HepG2 (cell line): Measurements from ENCODE around the gene SNRPD3. TPM values are rescaled to one million over a fixed set of nuclear protein-coding genes. Genes with fewer than 3 reads are reported as not detected.

Experiments
- ATAC-seq: fragments of 200-7000 bp; cut with Tn5 transposase; 3 replicates; pipeline ENCODE4 v1.9.1; 2020; ENCODE audit warnings: mild to moderate bottlenecking, moderate library complexity
- BruUV-seq: library from RNA; stranded (reverse); fragments of 400-500 nt; replicated peaks from 2 replicates; lab custom pipeline; 2021; lab: Mats Ljungman, UMichigan
- CTCF ChIA-PET: fragments of 300-600 bp; formaldehyde crosslinking; extraction: SDS; loops from one replicate; lab custom pipeline; 2021; ENCODE audit warnings: low total read pairs, inconsistent platforms, low intra/inter-chr PET ratio; lab: Yijun Ruan, JAX
- POLR2A ChIA-PET: fragments of 350-600 bp; sonication (Branson Sonifier 250); formaldehyde crosslinking; loops from one replicate; lab custom pipeline; 2020; ENCODE audit warnings: antibody characterized with exemption, inconsistent platforms; lab: Yijun Ruan, JAX
- DNase-seq: peaks from one replicate; pipeline ENCODE4 v3.0.0-alpha.2; 2015; ENCODE audit warnings: low spot score
- FAIRE-seq: peaks from 3 replicates; lab custom pipeline; 2011; peaks lifted over from hg19 to GRCh38; lab: Jason Lieb, UNC
- H2AFZ ChIP-seq: one replicate; pipeline ENCODE4 v1.6.1; 2011; ENCODE audit warnings: low read length, inconsistent platforms
- H3K27ac ChIP-seq: fragments of 300-600 bp; 3 replicates; pipeline ENCODE4 v1.8.0; 2011; ENCODE audit warnings: mixed run types, mild to moderate bottlenecking, mixed read lengths, low read length, inconsistent platforms; ENCODE audit not compliant: insufficient read depth; ENCODE audit errors: extremely low read length
- H3K27me3 ChIP-seq, 2 experiments: fragments of 200-600 bp in 1 of 2; 2 replicates in 1 of 2; 3 replicates in 1 of 2; pipeline versions ENCODE4 v1.6.0 to v1.8.0; 2011; ENCODE audit warnings: low read length in 2 of 2, mild to moderate bottlenecking in 2 of 2, moderate library complexity in 2 of 2, inconsistent platforms in 1 of 2; ENCODE audit not compliant: insufficient read depth in 2 of 2, control insufficient read depth in 1 of 2
- H3K36me3 ChIP-seq, 2 experiments: fragments of 200-600 bp in 1 of 2; replicated peaks in 1 of 2; 2 replicates in 1 of 2; 3 replicates in 1 of 2; pipeline versions ENCODE4 v1.5.1 to v1.8.0; 2011; ENCODE audit warnings: low read length in 2 of 2, inconsistent platforms in 1 of 2; ENCODE audit not compliant: insufficient read depth in 2 of 2, control insufficient read depth in 1 of 2
- H3K4me1 ChIP-seq: 2 replicates; pipeline ENCODE4 v1.5.1; 2012; ENCODE audit warnings: low read length, inconsistent platforms; ENCODE audit not compliant: insufficient read depth
- H3K4me2 ChIP-seq: 2 replicates; pipeline ENCODE4 v1.6.0; 2011; ENCODE audit warnings: low read depth, low read length, inconsistent platforms
- H3K4me3 ChIP-seq, 3 experiments: fragments of 200-600 bp in 1 of 3; sonication (generic), shearing (Covaris generic) in 1 of 3; replicated peaks in 1 of 3; 2 replicates each; pipeline ENCODE4 v1.5.1; 2011 to 2016; ENCODE audit warnings: low read length in 3 of 3, inconsistent platforms in 2 of 3, low read depth in 2 of 3, mild to moderate bottlenecking in 2 of 3, control low read depth in 1 of 3, mixed read lengths in 1 of 3; ENCODE audit not compliant: insufficient read depth in 1 of 3
- H3K79me2 ChIP-seq: one replicate; pipeline ENCODE4 v1.6.1; 2011; ENCODE audit warnings: low read length, inconsistent platforms; ENCODE audit not compliant: insufficient read depth
- H3K9ac ChIP-seq: 2 replicates; pipeline ENCODE4 v1.6.0; 2011; ENCODE audit warnings: mild to moderate bottlenecking, low read depth, low read length, inconsistent platforms; ENCODE audit not compliant: insufficient read depth
- H3K9me3 ChIP-seq: 2 replicates; pipeline ENCODE4 v1.5.1; 2012; ENCODE audit warnings: mild to moderate bottlenecking, low read length
- H4K20me1 ChIP-seq: 2 replicates; pipeline ENCODE4 v1.6.0; 2011; ENCODE audit warnings: inconsistent platforms, mild to moderate bottlenecking, low read length, moderate library complexity; ENCODE audit not compliant: insufficient read depth
- ELF4 ChIP-seq: sonication (generic); formaldehyde crosslinking; IDR thresholded peaks from 2 replicates; pipeline ENCODE4 v1.5.0; 2020; ENCODE audit warnings: missing genetic modification reagents, mild to moderate bottlenecking, moderate library complexity, borderline replicate concordance
- KLF13 ChIP-seq: sonication (generic); formaldehyde crosslinking; IDR thresholded peaks from 2 replicates; pipeline ENCODE4 v1.4.0; 2020; ENCODE audit warnings: mild to moderate bottlenecking, missing genetic modification reagents
- SALL2 ChIP-seq: sonication (generic); formaldehyde crosslinking; IDR thresholded peaks from 2 replicates; pipeline ENCODE4 v1.8.1; 2023; ENCODE audit warnings: mild to moderate bottlenecking, missing genetic modification reagents, inconsistent platforms
- SRSF9 ChIP-seq: fragments of 200-400 bp; formaldehyde crosslinking; IDR thresholded peaks from 2 replicates; pipeline ENCODE4 v1.6.1; 2018; ENCODE audit warnings: borderline replicate concordance, mild to moderate bottlenecking, low read depth, low read length; ENCODE audit not compliant: insufficient read depth, poor library complexity, severe bottlenecking
- XRCC5 ChIP-seq: fragments of 200-400 bp; formaldehyde crosslinking; optimal IDR thresholded peaks from 2 replicates; pipeline ENCODE3; 2017; ENCODE audit warnings: mild to moderate bottlenecking, low read length
- ZFX ChIP-seq: sonication (generic); formaldehyde crosslinking; IDR thresholded peaks from 2 replicates; pipeline ENCODE4 v1.4.0; 2020; ENCODE audit warnings: mild to moderate bottlenecking, low read depth, missing genetic modification reagents, moderate library complexity
- ZNF121 ChIP-seq: sonication (generic); formaldehyde crosslinking; IDR thresholded peaks from 2 replicates; pipeline ENCODE4 v1.5.0; 2020; ENCODE audit warnings: mild to moderate bottlenecking, missing genetic modification reagents
- ZNF180 ChIP-seq: sonication (generic); formaldehyde crosslinking; IDR thresholded peaks from 2 replicates; pipeline ENCODE4 v1.4.0; 2020; ENCODE audit warnings: low read depth, missing genetic modification reagents, borderline replicate concordance
- ZNF292 ChIP-seq: sonication (generic); formaldehyde crosslinking; IDR thresholded peaks from 2 replicates; pipeline ENCODE4 v1.8.1; 2022; ENCODE audit warnings: mild to moderate bottlenecking, low read depth, missing genetic modification reagents, borderline replicate concordance
- ZNF605 ChIP-seq: sonication (generic); formaldehyde crosslinking; IDR thresholded peaks from 2 replicates; pipeline ENCODE4 v1.8.0; 2022; ENCODE audit warnings: mild to moderate bottlenecking, missing genetic modification reagents
- ZNF749 ChIP-seq: sonication (generic); formaldehyde crosslinking; IDR thresholded peaks from 2 replicates; pipeline ENCODE4 v1.8.0; 2022; ENCODE audit warnings: mild to moderate bottlenecking, missing genetic modification reagents, moderate library complexity, borderline replicate concordance
- WGBS: methylation state at CpG from one replicate; pipeline ENCODE4 v1.1.6; 2017; ENCODE audit warnings: low lambda C conversion rate; 5-methylcytosine and 5-hydroxymethylcytosine counted together
- in situ Hi-C: cut with HindIII; loops from 2 replicates; pipeline ENCODE4 v1.10.0; 2017; ENCODE audit warnings: low pct_unique_long_range_greater_than_20kb; ENCODE audit not compliant: extremely low pct_ligation_motif_present
- intact Hi-C: fragments of 100-400 bp; cut with micrococcal nuclease; formaldehyde crosslinking; loops from one replicate; pipeline ENCODE4 v1.10.0; 2022; ENCODE audit not compliant: unreplicated experiment
- polyA plus RNA-seq, 8 experiments: library from polyadenylated mRNA; depleted of rRNA in 3 of 8; stranded (reverse) in 7 of 8; unstranded in 1 of 8; fragments of >200 nt; fragmentation: Illumina TruSeq in 4 of 8; extraction: Trizol in 4 of 8; gene quantifications; 2 replicates each; pipeline versions ENCODE4 v1.2.1 to v1.2.3, GENCODE V29; 2011 to 2016; ENCODE audit warnings: low read depth in 4 of 8, missing spikeins in 1 of 8, mixed read lengths in 1 of 8; ENCODE audit not compliant: insufficient read depth in 1 of 8
- total RNA-seq, 5 experiments: library from RNA; depleted of rRNA; stranded (reverse); fragments of >200 nt; fragmentation: Illumina TruSeq; extraction: Trizol; gene quantifications; 2 replicates each; pipeline ENCODE4 v1.2.3, GENCODE V29; 2016; ENCODE audit warnings: low read depth in 1 of 5
- TF ChIP-seq, protein P1 (sequence below): sonication (generic); formaldehyde crosslinking; IDR thresholded peaks from 2 replicates; pipeline ENCODE4 v1.9.0; 2022; ENCODE audit warnings: low read depth, missing genetic modification reagents
- TF ChIP-seq, protein P2 (sequence below): IDR thresholded peaks from 2 replicates; pipeline ENCODE4 v1.6.1; 2016; ENCODE audit warnings: missing biosample characterization, missing genetic modification reagents, low read depth
- TF ChIP-seq, protein P3 (sequence below): fragments of 450-650 bp; IDR thresholded peaks from 2 replicates; pipeline ENCODE4 v1.6.1; 2016

Gene SNRPD3
- total and polyA plus RNA-seq, 2 of the 13 experiments (the other 11 are each of a cell fraction or from before 2014, with no cell fraction given) = 110 to 209 TPM

DNA sequence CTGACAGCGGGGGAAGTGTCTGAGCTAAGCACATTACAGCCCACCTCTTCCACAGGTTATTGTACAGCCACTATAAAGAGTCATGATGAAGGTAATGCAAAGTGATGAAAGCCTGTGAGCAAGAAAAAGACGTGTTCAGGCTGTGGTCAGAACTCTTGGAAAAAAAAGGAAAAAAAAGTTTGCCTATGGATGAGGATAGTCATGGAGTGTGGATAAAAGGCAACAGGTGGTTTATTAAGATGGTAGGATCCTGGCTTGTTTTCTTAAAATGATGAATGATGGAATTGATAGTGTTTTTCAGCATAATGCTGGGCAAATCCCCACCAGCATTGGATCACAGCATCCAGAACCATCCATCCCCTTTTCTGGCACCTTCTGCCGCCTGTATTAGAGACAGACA, 37.6 kb upstream of the SNRPD3 start:
- Histone ChIP-seq H3K9ac (no peak overlapping the region), H3K36me3 (no peaks in the 10 kb centered on the region), H3K27me3 (no peaks in the 10 kb centered on the region), H2AFZ (no peak overlapping the region), H3K4me1 (peaks cover 89% of the 10 kb centered on the region), H4K20me1 (no peaks in the 10 kb centered on the region), H3K4me2 (no peak overlapping the region), H3K79me2 (no peaks in the 10 kb centered on the region), H3K4me3 (no peak overlapping the region), H3K9me3 (no peaks in the 10 kb centered on the region), H3K27ac (no peak overlapping the region)
- ATAC-seq (no peak), DNase-seq (no peak), FAIRE-seq (no peak)
- WGBS = 65% methylated on average over 3 of the region's 3 CpGs
- POLR2A ChIA-PET = interaction anchor here (0.9 to 3.2 kb wide), 3 partner anchors 11 to 35 kb away, joined by 3 to 15 read pairs (median 4); no protein-coding TSS in a partner anchor
- intact Hi-C loops = loop anchor here (2.0 kb wide), 1 partner anchor 17 kb away; no protein-coding TSS in a partner anchor
- BruUV-seq = no TSS peak
- CTCF ChIA-PET = no interaction called here
- in situ Hi-C loops = loop anchor here (10.0 kb wide), 1 partner anchor 193 kb away; no protein-coding TSS in a partner anchor
- TF ChIP-seq SALL2 (CRISPR knock-in tag) = no peak
- no peak for TF ChIP-seq ZNF749 (CRISPR knock-in tag)
- TF ChIP-seq XRCC5 = no peak
- TF ChIP-seq ZNF292 (CRISPR knock-in tag) = no peak
- TF ChIP-seq, protein P1, sequence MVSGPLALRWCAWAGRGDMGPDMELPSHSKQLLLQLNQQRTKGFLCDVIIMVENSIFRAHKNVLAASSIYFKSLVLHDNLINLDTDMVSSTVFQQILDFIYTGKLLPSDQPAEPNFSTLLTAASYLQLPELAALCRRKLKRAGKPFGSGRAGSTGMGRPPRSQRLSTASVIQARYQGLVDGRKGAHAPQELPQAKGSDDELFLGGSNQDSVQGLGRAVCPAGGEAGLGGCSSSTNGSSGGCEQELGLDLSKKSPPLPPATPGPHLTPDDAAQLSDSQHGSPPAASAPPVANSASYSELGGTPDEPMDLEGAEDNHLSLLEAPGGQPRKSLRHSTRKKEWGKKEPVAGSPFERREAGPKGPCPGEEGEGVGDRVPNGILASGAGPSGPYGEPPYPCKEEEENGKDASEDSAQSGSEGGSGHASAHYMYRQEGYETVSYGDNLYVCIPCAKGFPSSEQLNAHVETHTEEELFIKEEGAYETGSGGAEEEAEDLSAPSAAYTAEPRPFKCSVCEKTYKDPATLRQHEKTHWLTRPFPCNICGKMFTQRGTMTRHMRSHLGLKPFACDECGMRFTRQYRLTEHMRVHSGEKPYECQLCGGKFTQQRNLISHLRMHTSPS (CRISPR knock-in tag) = no peak
- TF ChIP-seq ZNF180 (CRISPR knock-in tag) = no peak
- no peak for TF ChIP-seq ELF4
- TF ChIP-seq KLF13 (CRISPR knock-in tag) = no peak
- TF ChIP-seq, protein P2, sequence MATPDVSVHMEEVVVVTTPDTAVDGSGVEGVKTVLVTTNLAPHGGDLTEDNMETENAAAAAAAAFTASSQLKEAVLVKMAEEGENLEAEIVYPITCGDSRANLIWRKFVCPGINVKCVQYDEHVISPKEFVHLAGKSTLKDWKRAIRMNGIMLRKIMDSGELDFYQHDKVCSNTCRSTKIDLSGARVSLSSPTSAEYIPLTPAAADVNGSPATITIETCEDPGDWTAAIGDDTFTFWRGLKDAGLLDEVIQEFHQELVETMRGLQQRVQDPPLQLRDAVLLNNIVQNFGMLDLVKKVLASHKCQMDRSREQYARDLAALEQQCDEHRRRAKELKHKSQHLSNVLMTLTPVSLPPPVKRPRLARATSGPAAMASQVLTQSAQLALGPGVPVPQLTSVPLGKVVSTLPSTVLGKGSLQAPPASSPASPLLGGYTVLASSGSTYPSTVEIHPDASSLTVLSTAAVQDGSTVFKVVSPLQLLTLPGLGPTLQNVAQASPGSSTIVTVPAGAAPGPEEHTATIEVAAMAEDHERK (CRISPR knock-in tag) = no peak
- TF ChIP-seq ZFX = no peak
- TF ChIP-seq SRSF9 = no peak
- TF ChIP-seq, protein P3, sequence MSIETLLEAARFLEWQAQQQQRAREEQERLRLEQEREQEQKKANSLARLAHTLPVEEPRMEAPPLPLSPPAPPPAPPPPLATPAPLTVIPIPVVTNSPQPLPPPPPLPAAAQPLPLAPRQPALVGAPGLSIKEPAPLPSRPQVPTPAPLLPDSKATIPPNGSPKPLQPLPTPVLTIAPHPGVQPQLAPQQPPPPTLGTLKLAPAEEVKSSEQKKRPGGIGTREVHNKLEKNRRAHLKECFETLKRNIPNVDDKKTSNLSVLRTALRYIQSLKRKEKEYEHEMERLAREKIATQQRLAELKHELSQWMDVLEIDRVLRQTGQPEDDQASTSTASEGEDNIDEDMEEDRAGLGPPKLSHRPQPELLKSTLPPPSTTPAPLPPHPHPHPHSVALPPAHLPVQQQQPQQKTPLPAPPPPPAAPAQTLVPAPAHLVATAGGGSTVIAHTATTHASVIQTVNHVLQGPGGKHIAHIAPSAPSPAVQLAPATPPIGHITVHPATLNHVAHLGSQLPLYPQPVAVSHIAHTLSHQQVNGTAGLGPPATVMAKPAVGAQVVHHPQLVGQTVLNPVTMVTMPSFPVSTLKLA = no peak
- no peak for TF ChIP-seq ZNF605 (CRISPR knock-in tag)
- TF ChIP-seq ZNF121 (CRISPR knock-in tag) = no peak
